Measurements from ENCODE around the gene S100Z.
"Not testable (repeated sequence)": the region's sequence is repeated elsewhere in the genome, so short reads cannot be mapped to it uniquely, and the experiment has no call there.

The S100Z gene

DNA sequence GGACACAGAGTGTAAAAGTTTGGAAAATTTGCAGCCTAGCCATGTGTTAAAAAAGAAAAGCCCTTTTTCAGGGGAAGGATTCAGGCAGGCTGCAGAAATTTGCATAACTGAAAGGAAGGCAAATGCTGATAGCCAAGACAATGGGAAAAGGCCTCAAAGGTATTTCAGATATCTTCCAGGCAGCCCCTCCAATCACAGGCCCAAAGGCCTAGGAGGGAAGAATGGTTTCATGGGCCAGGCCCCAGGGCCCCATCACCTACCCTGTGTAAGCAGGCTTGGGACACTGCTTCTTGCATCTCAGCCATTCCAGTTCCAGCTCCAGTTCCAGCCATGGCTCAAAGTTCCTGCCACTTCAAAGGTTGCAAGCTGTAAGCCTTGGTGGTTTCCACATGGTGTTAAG, 4.8 kb downstream of the S100Z start:
- DNase-seq (ENCODE audit: low spot score) = no peak
- TF ChIP-seq, protein P1, sequence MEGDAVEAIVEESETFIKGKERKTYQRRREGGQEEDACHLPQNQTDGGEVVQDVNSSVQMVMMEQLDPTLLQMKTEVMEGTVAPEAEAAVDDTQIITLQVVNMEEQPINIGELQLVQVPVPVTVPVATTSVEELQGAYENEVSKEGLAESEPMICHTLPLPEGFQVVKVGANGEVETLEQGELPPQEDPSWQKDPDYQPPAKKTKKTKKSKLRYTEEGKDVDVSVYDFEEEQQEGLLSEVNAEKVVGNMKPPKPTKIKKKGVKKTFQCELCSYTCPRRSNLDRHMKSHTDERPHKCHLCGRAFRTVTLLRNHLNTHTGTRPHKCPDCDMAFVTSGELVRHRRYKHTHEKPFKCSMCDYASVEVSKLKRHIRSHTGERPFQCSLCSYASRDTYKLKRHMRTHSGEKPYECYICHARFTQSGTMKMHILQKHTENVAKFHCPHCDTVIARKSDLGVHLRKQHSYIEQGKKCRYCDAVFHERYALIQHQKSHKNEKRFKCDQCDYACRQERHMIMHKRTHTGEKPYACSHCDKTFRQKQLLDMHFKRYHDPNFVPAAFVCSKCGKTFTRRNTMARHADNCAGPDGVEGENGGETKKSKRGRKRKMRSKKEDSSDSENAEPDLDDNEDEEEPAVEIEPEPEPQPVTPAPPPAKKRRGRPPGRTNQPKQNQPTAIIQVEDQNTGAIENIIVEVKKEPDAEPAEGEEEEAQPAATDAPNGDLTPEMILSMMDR (IDR thresholded peaks at IDR 0.05; ENCODE audit: extremely low read depth, missing control alignments) = no peak

DNA sequence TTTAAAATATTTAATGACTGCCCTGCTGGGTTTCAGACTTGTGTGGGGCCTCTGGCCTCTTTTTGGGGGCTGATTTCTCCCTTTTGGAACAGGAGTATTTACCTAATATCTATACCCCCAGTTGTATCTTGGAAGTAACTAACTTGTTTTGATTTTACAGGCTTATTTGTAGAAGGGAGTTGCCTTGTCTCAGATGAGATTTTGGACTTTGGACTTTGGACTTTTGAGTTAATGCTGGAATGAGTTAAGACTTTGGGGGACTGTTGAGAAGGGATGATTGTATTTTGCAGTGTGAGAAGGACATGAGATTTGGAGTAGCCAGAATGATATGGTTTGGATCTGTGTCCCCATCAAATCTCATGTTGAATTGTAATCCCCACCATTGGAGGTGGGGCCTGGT, 5.7 kb downstream of the S100Z start:
- DNase-seq (ENCODE audit: low spot score) = not testable (repeated sequence)

DNA sequence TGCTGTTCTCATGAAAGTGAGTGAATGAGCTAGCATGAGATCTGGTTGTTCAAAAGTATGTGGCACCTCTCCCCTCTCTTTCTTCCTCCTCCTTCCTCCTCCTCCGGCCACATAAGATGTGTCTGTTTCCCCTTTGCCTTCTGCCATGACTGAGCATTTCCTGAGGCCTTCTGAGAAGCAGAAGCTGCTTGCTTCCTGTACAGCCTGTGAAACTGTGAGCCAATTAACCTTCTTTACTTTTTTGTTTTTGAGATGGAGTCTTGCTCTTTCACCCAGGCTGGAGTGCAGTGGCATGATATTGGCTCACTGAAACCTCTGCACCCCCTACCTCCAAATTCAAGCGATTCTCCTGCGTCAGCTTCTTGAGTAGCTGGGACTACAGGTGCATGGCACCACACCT, 6.1 kb downstream of the S100Z start:
- TF ChIP-seq, protein P1 (IDR thresholded peaks at IDR 0.05; ENCODE audit: extremely low read depth, missing control alignments) = no peak
- no peak for DNase-seq (ENCODE audit: low spot score)

DNA sequence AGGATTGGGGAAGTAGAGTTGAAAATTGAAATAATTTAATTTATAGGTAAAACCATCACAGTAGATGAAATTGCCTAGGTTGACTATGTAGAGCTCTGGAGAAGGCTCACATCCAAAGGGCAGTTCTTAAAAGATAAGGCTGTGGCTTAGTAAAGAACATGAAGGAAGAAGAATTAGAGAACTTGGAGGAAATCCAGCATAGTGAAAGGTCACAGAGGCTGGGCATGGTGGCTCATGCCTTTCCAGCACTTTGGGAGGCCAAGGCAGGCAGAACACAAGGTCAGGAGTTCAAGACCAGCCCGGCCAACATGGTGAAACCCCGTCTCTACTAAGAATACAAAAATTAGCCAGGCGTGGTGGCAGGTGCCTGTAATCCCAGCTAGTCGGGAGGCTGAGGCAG, 7.0 kb downstream of the S100Z start:
- not testable (repeated sequence) for DNase-seq (ENCODE audit: low spot score)

DNA sequence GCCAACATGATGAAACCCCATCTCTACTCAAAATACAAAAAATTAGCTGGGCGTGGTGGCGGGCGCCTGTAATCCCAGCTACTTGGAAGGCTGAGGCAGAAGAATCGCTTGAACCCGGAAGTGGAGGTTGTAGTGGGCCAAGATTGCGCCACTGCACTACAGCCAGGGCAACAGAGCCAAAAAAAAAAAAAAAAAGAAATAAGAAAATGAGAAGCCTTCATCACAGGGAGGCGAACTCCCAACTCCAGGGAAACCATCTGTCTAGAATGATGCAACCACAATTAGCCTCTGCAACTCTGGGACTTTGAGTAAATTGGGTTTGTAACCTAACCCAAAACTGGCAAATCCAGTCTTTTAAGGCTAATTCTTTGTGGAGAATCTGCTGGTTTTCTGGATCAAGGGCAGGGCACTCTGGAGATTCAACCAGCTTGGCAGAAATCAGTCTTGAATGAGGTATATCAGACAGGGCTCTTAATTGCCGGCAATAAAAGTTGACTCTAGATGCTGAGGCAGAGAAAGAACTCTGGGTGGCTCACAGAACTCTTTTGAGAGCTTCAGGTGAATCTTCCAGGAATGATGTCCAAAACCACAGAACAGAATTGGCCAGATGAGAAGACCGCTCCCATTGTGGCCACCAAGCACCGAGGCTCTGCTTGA, 9.9 kb downstream of the S100Z start:
- TF ChIP-seq, protein P1 (IDR thresholded peaks at IDR 0.05; ENCODE audit: extremely low read depth, missing control alignments) = no peak
- no peak for DNase-seq (ENCODE audit: low spot score)

DNA sequence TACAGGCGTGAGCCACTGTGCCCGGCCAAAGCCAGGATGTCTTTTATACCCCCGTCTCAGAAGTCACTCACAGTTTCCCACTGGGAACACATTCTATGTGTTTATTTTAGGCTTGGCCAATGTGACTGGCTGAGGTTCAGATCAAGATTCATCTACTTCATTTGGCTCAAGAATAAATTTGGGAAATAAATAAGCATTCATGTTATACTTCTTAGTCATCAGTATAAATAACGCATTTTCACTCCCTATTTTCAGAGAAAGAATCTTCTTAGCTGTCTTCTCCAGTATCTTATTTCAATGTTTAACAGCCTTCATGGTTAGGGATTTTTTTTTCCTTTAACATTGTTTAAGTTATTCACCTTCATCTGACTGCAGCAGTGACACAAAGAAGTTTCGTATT, 11.8 kb downstream of the S100Z start:
- TF ChIP-seq, protein P1 (IDR thresholded peaks at IDR 0.05; ENCODE audit: extremely low read depth, missing control alignments) = no peak
- no peak for DNase-seq (ENCODE audit: low spot score)

DNA sequence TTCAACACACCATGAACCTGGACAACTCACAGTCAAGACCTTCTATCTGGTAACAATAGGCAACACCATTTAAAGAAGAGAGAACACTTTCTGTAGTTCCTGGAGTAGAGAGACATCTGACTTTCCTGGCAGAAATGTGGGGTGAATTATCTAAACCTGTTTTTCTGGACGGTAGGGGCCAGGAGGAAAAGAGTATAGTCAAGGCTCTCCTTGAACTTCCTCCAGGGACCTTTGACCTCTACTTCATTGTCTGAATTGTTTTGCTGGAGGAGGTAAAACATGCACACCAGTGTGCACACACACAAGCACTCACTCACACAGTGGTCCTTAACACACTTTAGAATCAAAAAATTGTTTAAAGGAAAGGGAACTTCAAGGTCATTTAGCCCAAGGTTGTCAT, 13.2 kb downstream of the S100Z start:
- TF ChIP-seq, protein P1 (IDR thresholded peaks at IDR 0.05; ENCODE audit: extremely low read depth, missing control alignments) = no peak
- DNase-seq (ENCODE audit: low spot score) = no peak

DNA sequence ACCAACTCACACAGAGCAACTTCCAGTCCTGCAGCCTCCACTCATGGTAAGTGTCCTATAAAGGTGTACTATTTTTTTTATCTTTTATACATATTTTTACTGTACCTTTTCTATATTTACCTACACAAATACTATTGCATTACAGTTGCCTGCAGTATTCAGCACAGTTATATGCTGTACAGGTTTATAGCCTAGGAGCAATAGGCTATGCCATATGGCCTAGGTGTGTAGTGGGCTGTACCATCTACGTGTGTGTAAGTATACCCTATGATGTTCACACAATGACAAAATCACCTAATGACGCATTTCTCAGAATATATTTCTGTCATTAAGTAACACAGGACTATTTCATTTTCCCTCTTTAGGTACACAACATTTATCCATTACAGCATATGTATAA, 16.7 kb downstream of the S100Z start:
- DNase-seq (ENCODE audit: low spot score) = no peak
- TF ChIP-seq, protein P1 (IDR thresholded peaks at IDR 0.05; ENCODE audit: extremely low read depth, missing control alignments) = no peak

Data from GM20000 (cell line).